ENCODE measurements around the gene SSB. TPM values are rescaled to one million over a fixed set of nuclear protein-coding genes. Genes with fewer than 3 reads are reported as not detected.
A peak's percentile ranks its signal among the peaks of the same experiment; 100 is the strongest.

The SSB gene
- total and polyA plus RNA-seq, 2 of the 13 experiments (the other 11 are each of a cell fraction or from before 2014, with no cell fraction given) = 109 to 208 TPM

DNA sequence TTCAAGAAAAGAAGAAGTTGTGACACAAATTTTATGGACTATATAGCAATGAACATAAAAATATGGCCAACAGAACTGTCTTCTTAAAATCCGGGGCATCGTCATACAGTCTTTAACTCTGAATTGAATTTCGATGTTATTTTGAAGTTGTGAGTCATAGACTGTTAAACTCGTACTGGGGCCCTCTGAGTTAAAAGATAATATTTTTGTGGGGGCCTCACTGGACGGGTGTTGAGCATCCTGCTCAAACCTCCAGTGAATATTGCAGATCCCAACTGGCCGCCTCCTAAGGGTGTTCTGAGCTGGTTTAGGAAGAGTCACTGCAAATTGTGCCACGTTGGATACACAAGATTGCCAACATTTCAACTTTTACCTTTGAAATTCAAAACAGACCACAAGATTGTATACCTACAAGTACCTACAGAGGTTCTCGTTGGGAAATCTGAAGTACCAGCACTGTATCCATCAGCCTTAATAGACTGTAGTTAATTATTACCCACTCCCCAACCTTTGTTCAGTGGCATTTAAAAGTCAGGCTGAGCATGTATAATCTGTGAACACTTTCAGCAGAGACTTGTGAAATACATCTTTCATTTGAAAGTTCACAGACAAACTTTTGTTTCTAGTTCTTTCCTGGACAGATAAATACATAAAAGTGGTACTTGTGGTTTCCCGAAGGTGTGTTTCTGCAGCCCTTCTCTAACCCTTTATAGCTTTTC lies 37.3 kb upstream of the SSB start (continued):
- TF ChIP-seq, protein P1, sequence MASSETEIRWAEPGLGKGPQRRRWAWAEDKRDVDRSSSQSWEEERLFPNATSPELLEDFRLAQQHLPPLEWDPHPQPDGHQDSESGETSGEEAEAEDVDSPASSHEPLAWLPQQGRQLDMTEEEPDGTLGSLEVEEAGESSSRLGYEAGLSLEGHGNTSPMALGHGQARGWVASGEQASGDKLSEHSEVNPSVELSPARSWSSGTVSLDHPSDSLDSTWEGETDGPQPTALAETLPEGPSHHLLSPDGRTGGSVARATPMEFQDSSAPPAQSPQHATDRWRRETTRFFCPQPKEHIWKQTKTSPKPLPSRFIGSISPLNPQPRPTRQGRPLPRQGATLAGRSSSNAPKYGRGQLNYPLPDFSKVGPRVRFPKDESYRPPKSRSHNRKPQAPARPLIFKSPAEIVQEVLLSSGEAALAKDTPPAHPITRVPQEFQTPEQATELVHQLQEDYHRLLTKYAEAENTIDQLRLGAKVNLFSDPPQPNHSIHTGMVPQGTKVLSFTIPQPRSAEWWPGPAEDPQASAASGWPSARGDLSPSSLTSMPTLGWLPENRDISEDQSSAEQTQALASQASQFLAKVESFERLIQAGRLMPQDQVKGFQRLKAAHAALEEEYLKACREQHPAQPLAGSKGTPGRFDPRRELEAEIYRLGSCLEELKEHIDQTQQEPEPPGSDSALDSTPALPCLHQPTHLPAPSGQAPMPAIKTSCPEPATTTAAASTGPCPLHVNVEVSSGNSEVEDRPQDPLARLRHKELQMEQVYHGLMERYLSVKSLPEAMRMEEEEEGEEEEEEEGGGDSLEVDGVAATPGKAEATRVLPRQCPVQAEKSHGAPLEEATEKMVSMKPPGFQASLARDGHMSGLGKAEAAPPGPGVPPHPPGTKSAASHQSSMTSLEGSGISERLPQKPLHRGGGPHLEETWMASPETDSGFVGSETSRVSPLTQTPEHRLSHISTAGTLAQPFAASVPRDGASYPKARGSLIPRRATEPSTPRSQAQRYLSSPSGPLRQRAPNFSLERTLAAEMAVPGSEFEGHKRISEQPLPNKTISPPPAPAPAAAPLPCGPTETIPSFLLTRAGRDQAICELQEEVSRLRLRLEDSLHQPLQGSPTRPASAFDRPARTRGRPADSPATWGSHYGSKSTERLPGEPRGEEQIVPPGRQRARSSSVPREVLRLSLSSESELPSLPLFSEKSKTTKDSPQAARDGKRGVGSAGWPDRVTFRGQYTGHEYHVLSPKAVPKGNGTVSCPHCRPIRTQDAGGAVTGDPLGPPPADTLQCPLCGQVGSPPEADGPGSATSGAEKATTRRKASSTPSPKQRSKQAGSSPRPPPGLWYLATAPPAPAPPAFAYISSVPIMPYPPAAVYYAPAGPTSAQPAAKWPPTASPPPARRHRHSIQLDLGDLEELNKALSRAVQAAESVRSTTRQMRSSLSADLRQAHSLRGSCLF (CRISPR knock-in tag; IDR thresholded peaks at IDR 0.05; ENCODE audit: borderline replicate concordance) = no peak
- TF ChIP-seq NFE2 (CRISPR knock-in tag; IDR thresholded peaks at IDR 0.05) (no peak), ZNF768 (CRISPR knock-in tag; IDR thresholded peaks at IDR 0.05) (no peak), NFKB2 (CRISPR knock-in tag; IDR thresholded peaks at IDR 0.05; ENCODE audit: borderline replicate concordance) (no peak), KAT8 (CRISPR knock-in tag; IDR thresholded peaks at IDR 0.05) (peak; percentile 72), FOXP1 (IDR thresholded peaks at IDR 0.05) (no peak), FOXP1 (CRISPR knock-in tag; IDR thresholded peaks at IDR 0.05) (peak; percentile 18; the same call in 1 of the 2 replicates), NFYB (CRISPR knock-in tag; IDR thresholded peaks at IDR 0.05) (no peak), PAF1 (CRISPR knock-in tag; IDR thresholded peaks at IDR 0.05) (no peak), ZNF577 (CRISPR knock-in tag; IDR thresholded peaks at IDR 0.05; ENCODE audit: borderline replicate concordance, low read depth) (no peak), CREB1 (IDR thresholded peaks at IDR 0.05) (peak; percentile 47; the same call in 1 of the 2 replicates), CREB1 (CRISPR knock-in tag; IDR thresholded peaks at IDR 0.05) (peak; percentile 76), KDM5B (CRISPR knock-in tag; IDR thresholded peaks at IDR 0.05; ENCODE audit: borderline replicate concordance) (no peak), ZNF879 (CRISPR knock-in tag; IDR thresholded peaks at IDR 0.05) (no peak), PLRG1 (conservative IDR thresholded peaks at IDR 0.05) (no peak), ZNF749 (CRISPR knock-in tag; IDR thresholded peaks at IDR 0.05; ENCODE audit: borderline replicate concordance) (no peak), TCF7L2 (IDR thresholded peaks at IDR 0.05; ENCODE audit: low read depth, low read length) (no peak; the same call in 1 of the 2 replicates), ZNF792 (CRISPR knock-in tag; IDR thresholded peaks at IDR 0.05) (no peak), ZNF563 (CRISPR knock-in tag; IDR thresholded peaks at IDR 0.05) (no peak), GATAD1 (CRISPR knock-in tag; IDR thresholded peaks at IDR 0.05) (no peak), CCAR2 (optimal IDR thresholded peaks at IDR 0.05; ENCODE audit: low read depth, low read length) (no peak)
- TF ChIP-seq, protein P2, sequence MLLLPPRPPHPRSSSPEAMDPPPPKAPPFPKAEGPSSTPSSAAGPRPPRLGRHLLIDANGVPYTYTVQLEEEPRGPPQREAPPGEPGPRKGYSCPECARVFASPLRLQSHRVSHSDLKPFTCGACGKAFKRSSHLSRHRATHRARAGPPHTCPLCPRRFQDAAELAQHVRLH (CRISPR knock-in tag; IDR thresholded peaks at IDR 0.05; ENCODE audit: borderline replicate concordance, low read depth) = no peak
- TF ChIP-seq, protein P3, sequence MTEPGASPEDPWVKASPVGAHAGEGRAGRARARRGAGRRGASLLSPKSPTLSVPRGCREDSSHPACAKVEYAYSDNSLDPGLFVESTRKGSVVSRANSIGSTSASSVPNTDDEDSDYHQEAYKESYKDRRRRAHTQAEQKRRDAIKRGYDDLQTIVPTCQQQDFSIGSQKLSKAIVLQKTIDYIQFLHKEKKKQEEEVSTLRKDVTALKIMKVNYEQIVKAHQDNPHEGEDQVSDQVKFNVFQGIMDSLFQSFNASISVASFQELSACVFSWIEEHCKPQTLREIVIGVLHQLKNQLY (CRISPR knock-in tag; IDR thresholded peaks at IDR 0.05) = no peak; the same call in 1 of the 2 replicates
- TF ChIP-seq, protein P4, sequence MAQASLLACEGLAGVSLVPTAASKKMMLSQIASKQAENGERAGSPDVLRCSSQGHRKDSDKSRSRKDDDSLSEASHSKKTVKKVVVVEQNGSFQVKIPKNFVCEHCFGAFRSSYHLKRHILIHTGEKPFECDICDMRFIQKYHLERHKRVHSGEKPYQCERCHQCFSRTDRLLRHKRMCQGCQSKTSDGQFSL (CRISPR knock-in tag; IDR thresholded peaks at IDR 0.05) = no peak

Data from HepG2 (cell line).